Measurements from ENCODE around the gene NT5M. TPM values are rescaled to one million over a fixed set of nuclear protein-coding genes. Genes with fewer than 3 reads are reported as not detected.

Gene NT5M
- total and polyA plus RNA-seq, 9 of the 15 experiments (the other 6 are each of a cell fraction or from before 2014, with no cell fraction given): 0.24 to 10.1 (median 3.4) TPM

- no peak for TF ChIP-seq PATZ1 (CRISPR knock-in tag; IDR thresholded peaks at IDR 0.05; ENCODE audit: borderline replicate concordance)
- TF ChIP-seq USF1 (CRISPR knock-in tag; IDR thresholded peaks at IDR 0.05): peak; percentile 92
- no peak for TF ChIP-seq E2F3 (CRISPR knock-in tag; IDR thresholded peaks at IDR 0.05)
- 0 out of 2 replicates have a peak, but pooled peaks have one; percentile 21 for TF ChIP-seq MYNN (IDR thresholded peaks at IDR 0.05)
- no peak for TF ChIP-seq MYNN (CRISPR knock-in tag; IDR thresholded peaks at IDR 0.05)
- TF ChIP-seq GTF2F1 (IDR thresholded peaks at IDR 0.05; ENCODE audit: low read depth, low read length): peak; percentile 86
- no peak for TF ChIP-seq GTF2A2 (tag; IDR thresholded peaks at IDR 0.05)
- peak; percentile 85 for TF ChIP-seq PML (IDR thresholded peaks at IDR 0.05; ENCODE audit: low read length)
- no peak for TF ChIP-seq POLR3A (IDR thresholded peaks at IDR 0.05; ENCODE audit: borderline replicate concordance, extremely low read depth, insufficient read depth, insufficient read length)
- no peak for TF ChIP-seq ZKSCAN1 (IDR thresholded peaks at IDR 0.05; ENCODE audit: low read depth, low read length)
- peak; percentile 29; the same call in 1 of the 2 replicates for TF ChIP-seq CBFA2T3 (IDR thresholded peaks at IDR 0.05)
- peak; percentile 86 for TF ChIP-seq ZNF740 (CRISPR knock-in tag; IDR thresholded peaks at IDR 0.05)
- no peak for TF ChIP-seq ZNF740 (tag; IDR thresholded peaks at IDR 0.05)
- TF ChIP-seq EGR1 (conservative IDR thresholded peaks at IDR 0.05): peak; percentile 67
- no peak for TF ChIP-seq SPI1 (IDR thresholded peaks at IDR 0.05; ENCODE audit: borderline replicate concordance, low read depth, low read length)
- TF ChIP-seq CTBP1 (IDR thresholded peaks at IDR 0.05; ENCODE audit: borderline replicate concordance): peak; percentile 31; the same call in 1 of the 2 replicates
- TF ChIP-seq ZNF639 (CRISPR knock-in tag; conservative IDR thresholded peaks at IDR 0.05 in 1 of 2, IDR thresholded peaks at IDR 0.05 in 1 of 2): 0 out of 4 replicates have a peak, but pooled peaks of 1 of the 2 experiments have one; percentile 32
- peak; percentile 50 for TF ChIP-seq USF2 (CRISPR knock-in tag; IDR thresholded peaks at IDR 0.05)
- TF ChIP-seq DDX20 (tag; IDR thresholded peaks at IDR 0.05; ENCODE audit: low read depth): no peak
- TF ChIP-seq MTA2 (IDR thresholded peaks at IDR 0.05; ENCODE audit: low read depth): peak; percentile 22; the same call in 1 of the 2 replicates
- TF ChIP-seq ZNF12 (CRISPR knock-in tag; IDR thresholded peaks at IDR 0.05): 0 out of 2 replicates have a peak, but pooled peaks have one; percentile 28
Observed at GRCh38 chr17:17351901-17352781, 49.0 kb downstream of the NT5M start (continued).

Data from K562 (cell line).